ENCODE results near the gene PACSIN2. TPM values are rescaled to one million over a fixed set of nuclear protein-coding genes. Genes with fewer than 3 reads are reported as not detected.

Gene PACSIN2
- total and polyA plus RNA-seq, 2 of the 13 experiments (the other 11 are each of a cell fraction or from before 2014, with no cell fraction given), result 54.1 to 68.8 TPM

DNA sequence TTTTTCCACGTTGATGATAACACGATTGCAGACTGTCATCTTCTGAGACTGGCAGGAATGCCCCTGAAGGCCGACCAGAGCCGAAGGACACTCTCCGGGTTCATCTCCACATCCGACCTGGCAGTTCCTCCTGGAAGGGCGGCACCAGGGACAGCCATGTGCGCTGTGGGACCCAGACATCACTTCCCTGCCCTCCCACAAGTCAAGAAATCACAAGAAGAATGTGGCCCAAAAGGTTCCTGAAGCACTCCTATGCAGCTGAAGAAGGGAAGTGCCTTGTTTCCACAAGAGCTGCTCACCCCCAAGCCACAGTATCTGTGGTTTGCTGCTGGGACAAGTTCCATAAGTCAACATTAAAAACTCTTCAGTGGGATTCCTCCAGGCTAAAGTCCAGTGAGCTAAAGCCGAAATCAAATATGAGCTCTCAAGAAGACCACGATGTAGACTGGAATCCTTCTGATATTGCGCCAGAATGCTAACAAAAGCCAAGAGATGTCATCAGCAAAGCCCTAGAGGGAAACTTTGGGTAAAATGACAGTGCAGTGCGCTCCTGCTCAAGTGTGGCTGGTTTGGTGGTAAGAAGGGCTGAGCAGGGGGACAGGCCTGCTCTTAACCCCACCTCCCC, 21.2 kb downstream of the PACSIN2 start (continued):
- peak; percentile 42; the same call in 1 of the 2 replicates for TF ChIP-seq KDM2A (CRISPR knock-in tag; IDR thresholded peaks at IDR 0.05; ENCODE audit: borderline replicate concordance, low read depth)
- TF ChIP-seq IRF2 (CRISPR knock-in tag; IDR thresholded peaks at IDR 0.05), result peak; percentile 63
- TF ChIP-seq CTCF (CRISPR knock-in tag; IDR thresholded peaks at IDR 0.05), result 0 out of 2 replicates have a peak, but pooled peaks have one; percentile 6
- peak; percentile 72; the same call in 1 of the 2 replicates for TF ChIP-seq SOX5 (CRISPR knock-in tag; IDR thresholded peaks at IDR 0.05; ENCODE audit: borderline replicate concordance)
- no peak for TF ChIP-seq SMARCE1 (IDR thresholded peaks at IDR 0.05; ENCODE audit: borderline replicate concordance)
- no peak; the same call in 1 of the 2 replicates for TF ChIP-seq SIX4 (CRISPR knock-in tag; IDR thresholded peaks at IDR 0.05)
- TF ChIP-seq ZBTB8A (CRISPR knock-in tag; IDR thresholded peaks at IDR 0.05; ENCODE audit: borderline replicate concordance, low read depth), result no peak
- TF ChIP-seq PITX1 (CRISPR knock-in tag; IDR thresholded peaks at IDR 0.05), result peak; percentile 99
- TF ChIP-seq SIX1 (CRISPR knock-in tag; IDR thresholded peaks at IDR 0.05; ENCODE audit: borderline replicate concordance), result peak; percentile 52; the same call in 1 of the 2 replicates
- no peak for TF ChIP-seq HOMEZ (CRISPR knock-in tag; IDR thresholded peaks at IDR 0.05; ENCODE audit: low read depth)
- TF ChIP-seq NCOA2 (CRISPR knock-in tag; IDR thresholded peaks at IDR 0.05), result peak; percentile 84
- TF ChIP-seq TOPORS (CRISPR knock-in tag; IDR thresholded peaks at IDR 0.05), result no peak
- TF ChIP-seq ZNF30 (CRISPR knock-in tag; IDR thresholded peaks at IDR 0.05), result no peak
- TF ChIP-seq, protein P1, sequence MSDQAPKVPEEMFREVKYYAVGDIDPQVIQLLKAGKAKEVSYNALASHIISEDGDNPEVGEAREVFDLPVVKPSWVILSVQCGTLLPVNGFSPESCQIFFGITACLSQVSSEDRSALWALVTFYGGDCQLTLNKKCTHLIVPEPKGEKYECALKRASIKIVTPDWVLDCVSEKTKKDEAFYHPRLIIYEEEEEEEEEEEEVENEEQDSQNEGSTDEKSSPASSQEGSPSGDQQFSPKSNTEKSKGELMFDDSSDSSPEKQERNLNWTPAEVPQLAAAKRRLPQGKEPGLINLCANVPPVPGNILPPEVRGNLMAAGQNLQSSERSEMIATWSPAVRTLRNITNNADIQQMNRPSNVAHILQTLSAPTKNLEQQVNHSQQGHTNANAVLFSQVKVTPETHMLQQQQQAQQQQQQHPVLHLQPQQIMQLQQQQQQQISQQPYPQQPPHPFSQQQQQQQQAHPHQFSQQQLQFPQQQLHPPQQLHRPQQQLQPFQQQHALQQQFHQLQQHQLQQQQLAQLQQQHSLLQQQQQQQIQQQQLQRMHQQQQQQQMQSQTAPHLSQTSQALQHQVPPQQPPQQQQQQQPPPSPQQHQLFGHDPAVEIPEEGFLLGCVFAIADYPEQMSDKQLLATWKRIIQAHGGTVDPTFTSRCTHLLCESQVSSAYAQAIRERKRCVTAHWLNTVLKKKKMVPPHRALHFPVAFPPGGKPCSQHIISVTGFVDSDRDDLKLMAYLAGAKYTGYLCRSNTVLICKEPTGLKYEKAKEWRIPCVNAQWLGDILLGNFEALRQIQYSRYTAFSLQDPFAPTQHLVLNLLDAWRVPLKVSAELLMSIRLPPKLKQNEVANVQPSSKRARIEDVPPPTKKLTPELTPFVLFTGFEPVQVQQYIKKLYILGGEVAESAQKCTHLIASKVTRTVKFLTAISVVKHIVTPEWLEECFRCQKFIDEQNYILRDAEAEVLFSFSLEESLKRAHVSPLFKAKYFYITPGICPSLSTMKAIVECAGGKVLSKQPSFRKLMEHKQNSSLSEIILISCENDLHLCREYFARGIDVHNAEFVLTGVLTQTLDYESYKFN (CRISPR knock-in tag; conservative IDR thresholded peaks at IDR 0.05), result peak; percentile 92
- TF ChIP-seq ZEB1 (IDR thresholded peaks at IDR 0.05; ENCODE audit: insufficient replicate concordance, low read depth), result no peak
- peak; percentile 89; the same call in 1 of the 2 replicates for TF ChIP-seq HMG20A (CRISPR knock-in tag; IDR thresholded peaks at IDR 0.05; ENCODE audit: borderline replicate concordance)
- TF ChIP-seq ZFX (CRISPR knock-in tag; IDR thresholded peaks at IDR 0.05; ENCODE audit: low read depth), result no peak
- TF ChIP-seq TP53 (CRISPR knock-in tag; conservative IDR thresholded peaks at IDR 0.05), result 0 out of 2 replicates have a peak, but pooled peaks have one; percentile 36
- TF ChIP-seq ZNF274 (CRISPR knock-in tag; IDR thresholded peaks at IDR 0.05), result 0 out of 2 replicates have a peak, but pooled peaks have one; percentile 11
- peak; percentile 86 for TF ChIP-seq PHF21A (CRISPR knock-in tag; IDR thresholded peaks at IDR 0.05)
- TF ChIP-seq, protein P2, sequence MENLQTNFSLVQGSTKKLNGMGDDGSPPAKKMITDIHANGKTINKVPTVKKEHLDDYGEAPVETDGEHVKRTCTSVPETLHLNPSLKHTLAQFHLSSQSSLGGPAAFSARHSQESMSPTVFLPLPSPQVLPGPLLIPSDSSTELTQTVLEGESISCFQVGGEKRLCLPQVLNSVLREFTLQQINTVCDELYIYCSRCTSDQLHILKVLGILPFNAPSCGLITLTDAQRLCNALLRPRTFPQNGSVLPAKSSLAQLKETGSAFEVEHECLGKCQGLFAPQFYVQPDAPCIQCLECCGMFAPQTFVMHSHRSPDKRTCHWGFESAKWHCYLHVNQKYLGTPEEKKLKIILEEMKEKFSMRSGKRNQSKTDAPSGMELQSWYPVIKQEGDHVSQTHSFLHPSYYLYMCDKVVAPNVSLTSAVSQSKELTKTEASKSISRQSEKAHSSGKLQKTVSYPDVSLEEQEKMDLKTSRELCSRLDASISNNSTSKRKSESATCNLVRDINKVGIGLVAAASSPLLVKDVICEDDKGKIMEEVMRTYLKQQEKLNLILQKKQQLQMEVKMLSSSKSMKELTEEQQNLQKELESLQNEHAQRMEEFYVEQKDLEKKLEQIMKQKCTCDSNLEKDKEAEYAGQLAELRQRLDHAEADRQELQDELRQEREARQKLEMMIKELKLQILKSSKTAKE (CRISPR knock-in tag; IDR thresholded peaks at IDR 0.05; ENCODE audit: borderline replicate concordance), result peak; percentile 45; the same call in 1 of the 2 replicates
- TF ChIP-seq REPIN1 (CRISPR knock-in tag; IDR thresholded peaks at IDR 0.05; ENCODE audit: borderline replicate concordance, low read depth), result peak; percentile 79; the same call in 1 of the 2 replicates
